Measurements from ENCODE around the gene DFFA. TPM values are rescaled to one million over a fixed set of nuclear protein-coding genes. Genes with fewer than 3 reads are reported as not detected.

DFFA gene
- total and polyA plus RNA-seq, 9 of the 15 experiments (the other 6 are each of a cell fraction or from before 2014, with no cell fraction given), result 39.6 to 74.8 (median 59.2) TPM

DNA sequence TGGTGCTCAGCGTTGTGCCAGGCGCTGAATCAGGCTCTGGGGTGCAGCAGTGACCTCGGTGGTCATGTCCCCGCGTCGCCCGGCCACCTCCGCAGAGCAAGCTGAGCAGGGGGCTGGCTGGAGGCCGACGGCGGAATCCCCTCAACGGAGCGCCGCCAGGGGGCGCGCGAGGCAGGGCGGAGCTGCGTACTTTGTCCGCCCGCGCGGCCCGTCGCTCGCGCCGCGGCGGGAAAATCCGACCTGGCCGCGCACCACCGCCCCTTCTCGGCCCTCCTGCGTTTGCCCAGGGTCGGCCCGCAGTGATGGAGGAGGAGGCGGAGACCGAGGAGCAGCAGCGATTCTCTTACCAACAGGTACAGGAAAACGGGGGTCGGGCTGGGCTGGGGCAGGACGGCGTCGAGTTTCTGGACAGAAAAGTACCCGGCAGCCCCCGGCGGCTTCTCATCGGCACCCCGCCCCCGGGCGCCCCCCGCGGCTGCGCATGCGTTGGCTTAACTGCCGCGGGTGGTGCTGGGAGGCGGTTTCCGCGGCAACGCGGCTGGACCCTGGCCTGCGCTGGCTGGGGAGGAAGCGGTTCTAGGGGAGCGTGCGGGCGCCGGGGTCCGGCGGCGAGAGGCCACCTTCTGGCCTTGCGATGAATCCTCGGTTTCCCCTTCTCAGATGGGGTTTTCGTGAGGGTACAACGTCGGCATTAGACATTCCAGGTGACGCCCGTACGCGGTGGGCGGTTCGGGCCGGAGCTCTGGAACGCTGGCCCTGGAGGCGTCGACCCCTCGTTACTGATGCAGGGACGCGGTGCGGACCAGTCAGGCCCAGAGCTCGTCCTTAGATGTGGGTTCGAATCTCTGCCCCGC, 41.9 kb downstream of the DFFA start, which contains the start of gene CENPS (continued):
- TF ChIP-seq CBX1 (IDR thresholded peaks at IDR 0.05; ENCODE audit: low read depth) (peak; percentile 97), KLF6 (CRISPR knock-in tag; IDR thresholded peaks at IDR 0.05; ENCODE audit: borderline replicate concordance) (peak; percentile 79; the same call in 1 of the 2 replicates), SREBF2 (CRISPR knock-in tag; IDR thresholded peaks at IDR 0.05) (no peak; the same call in 1 of the 2 replicates), KDM5B (IDR thresholded peaks at IDR 0.05; ENCODE audit: insufficient replicate concordance, low read depth, low read length) (peak; percentile 71), CBFA2T3 (IDR thresholded peaks at IDR 0.05) (0 out of 2 replicates have a peak, but pooled peaks have one; percentile 17), ZNF668 (CRISPR knock-in tag; IDR thresholded peaks at IDR 0.05) (peak; percentile 77; the same call in 1 of the 2 replicates), CSDE1 (IDR thresholded peaks at IDR 0.05) (peak in 1 of 2 experiments; percentile 58; a peak in 1 of 4 replicates), ZNF76 (CRISPR knock-in tag; IDR thresholded peaks at IDR 0.05; ENCODE audit: borderline replicate concordance) (peak; percentile 94)
- TF ChIP-seq, protein P1, sequence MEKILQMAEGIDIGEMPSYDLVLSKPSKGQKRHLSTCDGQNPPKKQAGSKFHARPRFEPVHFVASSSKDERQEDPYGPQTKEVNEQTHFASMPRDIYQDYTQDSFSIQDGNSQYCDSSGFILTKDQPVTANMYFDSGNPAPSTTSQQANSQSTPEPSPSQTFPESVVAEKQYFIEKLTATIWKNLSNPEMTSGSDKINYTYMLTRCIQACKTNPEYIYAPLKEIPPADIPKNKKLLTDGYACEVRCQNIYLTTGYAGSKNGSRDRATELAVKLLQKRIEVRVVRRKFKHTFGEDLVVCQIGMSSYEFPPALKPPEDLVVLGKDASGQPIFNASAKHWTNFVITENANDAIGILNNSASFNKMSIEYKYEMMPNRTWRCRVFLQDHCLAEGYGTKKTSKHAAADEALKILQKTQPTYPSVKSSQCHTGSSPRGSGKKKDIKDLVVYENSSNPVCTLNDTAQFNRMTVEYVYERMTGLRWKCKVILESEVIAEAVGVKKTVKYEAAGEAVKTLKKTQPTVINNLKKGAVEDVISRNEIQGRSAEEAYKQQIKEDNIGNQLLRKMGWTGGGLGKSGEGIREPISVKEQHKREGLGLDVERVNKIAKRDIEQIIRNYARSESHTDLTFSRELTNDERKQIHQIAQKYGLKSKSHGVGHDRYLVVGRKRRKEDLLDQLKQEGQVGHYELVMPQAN (IDR thresholded peaks at IDR 0.05; ENCODE audit: borderline replicate concordance), result peak; percentile 90
- TF ChIP-seq, protein P2, sequence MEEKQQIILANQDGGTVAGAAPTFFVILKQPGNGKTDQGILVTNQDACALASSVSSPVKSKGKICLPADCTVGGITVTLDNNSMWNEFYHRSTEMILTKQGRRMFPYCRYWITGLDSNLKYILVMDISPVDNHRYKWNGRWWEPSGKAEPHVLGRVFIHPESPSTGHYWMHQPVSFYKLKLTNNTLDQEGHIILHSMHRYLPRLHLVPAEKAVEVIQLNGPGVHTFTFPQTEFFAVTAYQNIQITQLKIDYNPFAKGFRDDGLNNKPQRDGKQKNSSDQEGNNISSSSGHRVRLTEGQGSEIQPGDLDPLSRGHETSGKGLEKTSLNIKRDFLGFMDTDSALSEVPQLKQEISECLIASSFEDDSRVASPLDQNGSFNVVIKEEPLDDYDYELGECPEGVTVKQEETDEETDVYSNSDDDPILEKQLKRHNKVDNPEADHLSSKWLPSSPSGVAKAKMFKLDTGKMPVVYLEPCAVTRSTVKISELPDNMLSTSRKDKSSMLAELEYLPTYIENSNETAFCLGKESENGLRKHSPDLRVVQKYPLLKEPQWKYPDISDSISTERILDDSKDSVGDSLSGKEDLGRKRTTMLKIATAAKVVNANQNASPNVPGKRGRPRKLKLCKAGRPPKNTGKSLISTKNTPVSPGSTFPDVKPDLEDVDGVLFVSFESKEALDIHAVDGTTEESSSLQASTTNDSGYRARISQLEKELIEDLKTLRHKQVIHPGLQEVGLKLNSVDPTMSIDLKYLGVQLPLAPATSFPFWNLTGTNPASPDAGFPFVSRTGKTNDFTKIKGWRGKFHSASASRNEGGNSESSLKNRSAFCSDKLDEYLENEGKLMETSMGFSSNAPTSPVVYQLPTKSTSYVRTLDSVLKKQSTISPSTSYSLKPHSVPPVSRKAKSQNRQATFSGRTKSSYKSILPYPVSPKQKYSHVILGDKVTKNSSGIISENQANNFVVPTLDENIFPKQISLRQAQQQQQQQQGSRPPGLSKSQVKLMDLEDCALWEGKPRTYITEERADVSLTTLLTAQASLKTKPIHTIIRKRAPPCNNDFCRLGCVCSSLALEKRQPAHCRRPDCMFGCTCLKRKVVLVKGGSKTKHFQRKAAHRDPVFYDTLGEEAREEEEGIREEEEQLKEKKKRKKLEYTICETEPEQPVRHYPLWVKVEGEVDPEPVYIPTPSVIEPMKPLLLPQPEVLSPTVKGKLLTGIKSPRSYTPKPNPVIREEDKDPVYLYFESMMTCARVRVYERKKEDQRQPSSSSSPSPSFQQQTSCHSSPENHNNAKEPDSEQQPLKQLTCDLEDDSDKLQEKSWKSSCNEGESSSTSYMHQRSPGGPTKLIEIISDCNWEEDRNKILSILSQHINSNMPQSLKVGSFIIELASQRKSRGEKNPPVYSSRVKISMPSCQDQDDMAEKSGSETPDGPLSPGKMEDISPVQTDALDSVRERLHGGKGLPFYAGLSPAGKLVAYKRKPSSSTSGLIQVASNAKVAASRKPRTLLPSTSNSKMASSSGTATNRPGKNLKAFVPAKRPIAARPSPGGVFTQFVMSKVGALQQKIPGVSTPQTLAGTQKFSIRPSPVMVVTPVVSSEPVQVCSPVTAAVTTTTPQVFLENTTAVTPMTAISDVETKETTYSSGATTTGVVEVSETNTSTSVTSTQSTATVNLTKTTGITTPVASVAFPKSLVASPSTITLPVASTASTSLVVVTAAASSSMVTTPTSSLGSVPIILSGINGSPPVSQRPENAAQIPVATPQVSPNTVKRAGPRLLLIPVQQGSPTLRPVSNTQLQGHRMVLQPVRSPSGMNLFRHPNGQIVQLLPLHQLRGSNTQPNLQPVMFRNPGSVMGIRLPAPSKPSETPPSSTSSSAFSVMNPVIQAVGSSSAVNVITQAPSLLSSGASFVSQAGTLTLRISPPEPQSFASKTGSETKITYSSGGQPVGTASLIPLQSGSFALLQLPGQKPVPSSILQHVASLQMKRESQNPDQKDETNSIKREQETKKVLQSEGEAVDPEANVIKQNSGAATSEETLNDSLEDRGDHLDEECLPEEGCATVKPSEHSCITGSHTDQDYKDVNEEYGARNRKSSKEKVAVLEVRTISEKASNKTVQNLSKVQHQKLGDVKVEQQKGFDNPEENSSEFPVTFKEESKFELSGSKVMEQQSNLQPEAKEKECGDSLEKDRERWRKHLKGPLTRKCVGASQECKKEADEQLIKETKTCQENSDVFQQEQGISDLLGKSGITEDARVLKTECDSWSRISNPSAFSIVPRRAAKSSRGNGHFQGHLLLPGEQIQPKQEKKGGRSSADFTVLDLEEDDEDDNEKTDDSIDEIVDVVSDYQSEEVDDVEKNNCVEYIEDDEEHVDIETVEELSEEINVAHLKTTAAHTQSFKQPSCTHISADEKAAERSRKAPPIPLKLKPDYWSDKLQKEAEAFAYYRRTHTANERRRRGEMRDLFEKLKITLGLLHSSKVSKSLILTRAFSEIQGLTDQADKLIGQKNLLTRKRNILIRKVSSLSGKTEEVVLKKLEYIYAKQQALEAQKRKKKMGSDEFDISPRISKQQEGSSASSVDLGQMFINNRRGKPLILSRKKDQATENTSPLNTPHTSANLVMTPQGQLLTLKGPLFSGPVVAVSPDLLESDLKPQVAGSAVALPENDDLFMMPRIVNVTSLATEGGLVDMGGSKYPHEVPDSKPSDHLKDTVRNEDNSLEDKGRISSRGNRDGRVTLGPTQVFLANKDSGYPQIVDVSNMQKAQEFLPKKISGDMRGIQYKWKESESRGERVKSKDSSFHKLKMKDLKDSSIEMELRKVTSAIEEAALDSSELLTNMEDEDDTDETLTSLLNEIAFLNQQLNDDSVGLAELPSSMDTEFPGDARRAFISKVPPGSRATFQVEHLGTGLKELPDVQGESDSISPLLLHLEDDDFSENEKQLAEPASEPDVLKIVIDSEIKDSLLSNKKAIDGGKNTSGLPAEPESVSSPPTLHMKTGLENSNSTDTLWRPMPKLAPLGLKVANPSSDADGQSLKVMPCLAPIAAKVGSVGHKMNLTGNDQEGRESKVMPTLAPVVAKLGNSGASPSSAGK (IDR thresholded peaks at IDR 0.05), result peak; percentile 100
- TF ChIP-seq, protein P3, sequence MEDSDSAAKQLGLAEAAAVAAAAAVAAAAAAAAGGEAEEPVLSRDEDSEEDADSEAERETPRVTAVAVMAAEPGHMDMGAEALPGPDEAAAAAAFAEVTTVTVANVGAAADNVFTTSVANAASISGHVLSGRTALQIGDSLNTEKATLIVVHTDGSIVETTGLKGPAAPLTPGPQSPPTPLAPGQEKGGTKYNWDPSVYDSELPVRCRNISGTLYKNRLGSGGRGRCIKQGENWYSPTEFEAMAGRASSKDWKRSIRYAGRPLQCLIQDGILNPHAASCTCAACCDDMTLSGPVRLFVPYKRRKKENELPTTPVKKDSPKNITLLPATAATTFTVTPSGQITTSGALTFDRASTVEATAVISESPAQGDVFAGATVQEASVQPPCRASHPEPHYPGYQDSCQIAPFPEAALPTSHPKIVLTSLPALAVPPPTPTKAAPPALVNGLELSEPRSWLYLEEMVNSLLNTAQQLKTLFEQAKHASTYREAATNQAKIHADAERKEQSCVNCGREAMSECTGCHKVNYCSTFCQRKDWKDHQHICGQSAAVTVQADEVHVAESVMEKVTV (CRISPR knock-in tag; IDR thresholded peaks at IDR 0.05), result peak; percentile 92

Measured in K562 (cell line).